Subcutaneous adipose tissue (tissue), 4 donors: ENCODE measurements around the gene PNPO. TPM values are rescaled to one million over a fixed set of nuclear protein-coding genes. Genes with fewer than 3 reads are reported as not detected.

Source experiments
- total RNA-seq, 4 donors: library from RNA; depleted of rRNA; stranded (reverse); fragments of >200 nt; gene quantifications; one replicate each; pipeline ENCODE4 v1.1.0, GENCODE V29; 2016
- TF ChIP-seq, protein P1 (sequence below): fragments of 450-650 bp; IDR thresholded peaks from one replicate; pipeline ENCODE4 v1.5.1; 2016; ENCODE audit warnings: low read depth, mild to moderate bottlenecking, control low read depth, antibody characterized with exemption, moderate library complexity

Gene PNPO
- total RNA-seq, 4 donors from 2014 or later: 22.9 to 34.7 (median 27.4) TPM

DNA sequence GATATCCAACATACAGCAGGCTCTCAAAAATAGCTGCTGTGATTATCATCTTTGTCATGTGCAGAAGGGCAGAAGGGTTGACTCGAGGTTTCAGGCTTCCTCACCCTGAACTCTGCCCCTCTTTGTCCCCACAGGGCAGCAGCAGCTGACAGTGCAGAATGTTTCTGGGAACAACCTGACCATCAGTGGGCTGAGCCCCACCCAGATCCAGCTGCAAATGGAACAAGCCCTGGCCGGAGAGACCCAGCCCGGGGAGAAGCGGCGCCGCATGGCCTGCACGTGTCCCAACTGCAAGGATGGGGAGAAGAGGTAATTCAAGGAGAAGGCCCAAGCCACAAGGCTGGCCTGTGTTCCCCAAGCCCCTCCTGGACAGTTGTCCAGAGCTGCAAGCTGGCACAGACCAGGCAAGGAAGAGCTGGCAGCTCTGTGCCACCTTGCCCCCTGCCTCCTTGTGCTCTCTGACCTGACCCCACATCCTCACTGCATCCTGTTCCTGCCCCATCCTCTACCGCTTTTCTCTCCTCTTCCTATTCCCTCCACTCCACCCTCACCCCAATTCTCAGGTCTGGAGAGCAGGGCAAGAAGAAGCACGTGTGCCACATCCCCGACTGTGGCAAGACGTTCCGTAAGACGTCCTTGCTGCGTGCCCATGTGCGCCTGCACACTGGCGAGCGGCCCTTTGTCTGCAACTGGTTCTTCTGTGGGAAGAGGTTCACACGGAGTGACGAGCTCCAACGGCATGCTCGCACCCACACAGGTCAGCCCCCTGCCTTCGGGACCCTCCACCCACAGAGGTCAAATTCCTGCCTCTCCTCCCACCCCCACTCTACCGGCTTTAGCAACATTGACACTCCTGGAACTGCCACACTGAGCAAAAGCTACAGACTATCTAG, 16.3 kb upstream of the PNPO start:
- TF ChIP-seq, protein P1, sequence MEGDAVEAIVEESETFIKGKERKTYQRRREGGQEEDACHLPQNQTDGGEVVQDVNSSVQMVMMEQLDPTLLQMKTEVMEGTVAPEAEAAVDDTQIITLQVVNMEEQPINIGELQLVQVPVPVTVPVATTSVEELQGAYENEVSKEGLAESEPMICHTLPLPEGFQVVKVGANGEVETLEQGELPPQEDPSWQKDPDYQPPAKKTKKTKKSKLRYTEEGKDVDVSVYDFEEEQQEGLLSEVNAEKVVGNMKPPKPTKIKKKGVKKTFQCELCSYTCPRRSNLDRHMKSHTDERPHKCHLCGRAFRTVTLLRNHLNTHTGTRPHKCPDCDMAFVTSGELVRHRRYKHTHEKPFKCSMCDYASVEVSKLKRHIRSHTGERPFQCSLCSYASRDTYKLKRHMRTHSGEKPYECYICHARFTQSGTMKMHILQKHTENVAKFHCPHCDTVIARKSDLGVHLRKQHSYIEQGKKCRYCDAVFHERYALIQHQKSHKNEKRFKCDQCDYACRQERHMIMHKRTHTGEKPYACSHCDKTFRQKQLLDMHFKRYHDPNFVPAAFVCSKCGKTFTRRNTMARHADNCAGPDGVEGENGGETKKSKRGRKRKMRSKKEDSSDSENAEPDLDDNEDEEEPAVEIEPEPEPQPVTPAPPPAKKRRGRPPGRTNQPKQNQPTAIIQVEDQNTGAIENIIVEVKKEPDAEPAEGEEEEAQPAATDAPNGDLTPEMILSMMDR: no peak

DNA sequence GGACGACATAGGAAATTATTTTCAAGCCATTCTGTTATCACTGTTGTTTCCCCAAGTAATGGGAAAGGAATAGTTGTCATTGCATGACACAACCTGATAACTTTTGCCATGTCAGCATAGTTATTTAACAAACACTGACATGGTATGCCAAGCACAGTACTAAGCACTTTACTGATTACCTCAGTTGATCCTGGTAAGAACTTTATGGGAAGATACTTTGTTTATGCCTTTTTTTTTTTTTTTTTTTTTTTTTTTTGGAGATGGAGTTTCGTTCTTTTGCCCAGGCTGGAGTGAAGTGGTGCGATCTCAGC, 15.7 kb upstream of the PNPO start:
- TF ChIP-seq, protein P1: no peak

DNA sequence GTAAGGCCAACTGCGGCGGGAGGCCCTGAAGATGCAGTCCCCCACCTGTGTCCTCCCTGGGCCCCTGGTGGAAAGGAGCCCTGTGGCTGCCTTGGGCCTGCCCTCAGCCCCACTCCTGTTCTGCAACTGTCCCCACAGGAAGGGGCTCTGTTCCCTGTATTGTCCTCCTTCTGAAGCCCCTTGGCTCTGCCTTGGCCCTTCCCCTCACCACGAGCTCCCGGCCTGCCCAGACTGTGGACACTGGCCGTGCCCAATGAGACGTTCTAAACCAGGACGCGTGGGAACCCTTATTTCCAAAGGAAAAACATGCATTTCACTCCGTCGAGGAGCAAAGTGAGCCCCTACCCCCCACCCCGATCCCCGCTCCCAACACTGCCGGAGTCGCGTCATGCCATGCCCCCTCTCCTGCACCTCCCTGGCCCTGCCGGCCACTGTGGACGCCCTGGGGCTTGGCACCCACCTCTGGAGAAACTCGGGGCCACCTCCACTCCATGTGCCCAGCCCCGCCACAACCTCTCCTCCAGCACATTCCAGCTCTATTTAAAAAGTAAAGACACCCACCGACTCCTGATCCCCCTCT, 13.5 kb upstream of the PNPO start:
- TF ChIP-seq, protein P1: no peak

DNA sequence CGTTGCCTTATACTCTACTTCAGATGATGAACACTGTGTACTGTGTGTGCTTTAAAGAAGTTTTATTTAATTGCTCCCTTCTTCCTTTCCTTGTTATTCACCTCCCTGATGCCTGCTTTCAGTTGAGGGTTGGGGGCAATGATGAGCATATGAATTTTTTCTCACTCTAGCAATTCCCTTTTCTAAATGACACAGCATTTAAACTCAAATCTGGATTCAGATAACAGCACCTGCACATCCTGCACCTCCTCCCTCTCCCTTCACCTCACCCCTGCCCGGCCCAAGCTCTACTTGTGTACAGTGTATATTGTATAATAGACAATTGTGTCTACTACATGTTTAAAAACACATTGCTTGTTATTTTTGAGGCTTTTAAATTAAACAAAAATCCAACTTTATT, 13.0 kb upstream of the PNPO start:
- TF ChIP-seq, protein P1: no peak

DNA sequence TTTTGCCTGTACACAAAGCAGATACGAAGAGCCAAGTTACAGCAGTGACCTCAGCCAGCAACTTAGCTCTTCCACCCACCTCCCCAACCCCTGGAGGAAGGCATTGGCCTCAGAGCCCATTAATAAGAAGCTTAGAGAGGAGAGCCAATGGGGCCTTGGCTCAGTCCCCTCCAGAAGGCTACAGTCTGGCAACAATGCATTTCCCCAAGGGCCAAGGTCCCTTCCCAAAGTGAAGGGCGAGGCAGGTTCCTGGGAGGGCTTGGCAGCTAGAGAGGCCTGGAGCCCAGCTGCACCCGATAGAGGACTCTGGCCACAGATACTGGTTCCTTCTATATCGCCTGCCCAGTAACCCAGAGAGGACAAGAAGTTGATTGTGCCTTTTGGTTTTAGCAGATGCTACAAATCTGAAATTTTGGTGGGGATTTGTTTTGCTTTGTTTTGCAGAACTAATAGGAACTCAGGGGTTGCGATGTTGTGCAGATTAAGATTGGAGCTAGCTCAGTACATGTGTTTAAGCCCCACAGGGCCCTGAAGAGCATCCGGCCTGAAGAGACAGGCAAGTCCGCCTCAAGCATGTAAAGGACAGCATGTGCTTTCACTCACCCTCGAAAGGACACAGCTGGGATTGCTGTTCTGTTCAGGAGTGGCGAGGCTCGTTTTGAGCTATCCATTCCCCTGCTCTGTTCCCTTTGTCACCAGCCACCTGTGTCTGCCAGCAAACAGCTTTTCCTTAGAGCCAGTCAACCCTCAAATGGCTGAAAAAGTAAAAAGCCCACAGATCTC, 12.0 kb upstream of the PNPO start:
- TF ChIP-seq, protein P1: no peak

DNA sequence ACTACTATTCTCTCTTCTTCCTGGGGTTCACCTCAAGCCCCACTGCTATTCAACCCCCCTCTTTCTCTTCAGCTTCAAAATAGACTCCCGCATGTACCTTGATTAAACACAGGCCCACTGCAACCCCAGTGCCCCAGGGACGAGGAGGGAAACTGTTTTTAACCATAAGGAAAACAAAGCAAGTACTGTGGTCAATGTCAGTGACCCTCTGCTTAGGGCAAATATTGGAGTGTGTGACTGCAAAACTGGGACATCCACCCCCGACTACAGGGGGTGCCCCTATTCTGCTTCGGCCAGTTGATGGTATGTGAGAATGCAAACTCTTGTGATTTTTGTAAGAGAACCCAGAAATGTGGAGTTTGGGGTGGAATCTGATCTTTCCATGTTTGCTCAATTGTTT, 9.5 kb upstream of the PNPO start:
- TF ChIP-seq, protein P1: no peak

DNA sequence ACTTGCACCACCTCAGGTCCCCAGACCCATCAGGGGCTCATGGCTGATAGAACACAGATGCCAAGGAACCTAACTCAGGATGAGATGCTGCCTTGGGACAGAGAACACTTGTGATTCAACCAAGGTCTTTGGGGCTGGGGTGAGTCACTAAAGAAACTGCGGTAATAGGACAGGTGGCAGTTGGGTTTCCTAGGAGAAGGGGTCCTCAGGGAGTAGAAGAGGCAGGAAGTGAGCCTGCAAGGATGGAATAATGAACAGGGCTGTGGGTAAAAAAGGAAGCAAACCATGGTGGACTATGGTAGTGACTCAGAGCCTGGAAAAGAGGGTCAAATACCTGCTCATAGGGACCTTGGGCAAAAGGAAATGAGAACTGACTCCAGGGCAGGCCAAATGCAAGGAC, 6.5 kb upstream of the PNPO start:
- TF ChIP-seq, protein P1: no peak
